HepG2 (cell line): ENCODE measurements around the gene KIAA1217.

ENCODE experiments used
- AFF4 ChIP-seq: sonication (generic); formaldehyde crosslinking; IDR thresholded peaks from 2 replicates; pipeline ENCODE4 v1.4.0; 2020; ENCODE audit warnings: missing genetic modification reagents
- MAX ChIP-seq: IDR thresholded peaks from 2 replicates; pipeline ENCODE4 v1.6.1; 2012; ENCODE audit warnings: inconsistent platforms
- NCOA2 ChIP-seq: sonication (generic); formaldehyde crosslinking; IDR thresholded peaks from 2 replicates; pipeline ENCODE4 v1.8.0; 2022; ENCODE audit warnings: inconsistent platforms
- POLR2A ChIP-seq, 2 experiments: IDR thresholded peaks; 2 replicates each; pipeline ENCODE4 v1.6.1; 2011; ENCODE audit warnings: low read depth in 2 of 2, low read length in 2 of 2, mild to moderate bottlenecking in 1 of 2, moderate library complexity in 1 of 2; ENCODE audit not compliant: insufficient read depth in 1 of 2
- POLR2AphosphoS5 ChIP-seq: IDR thresholded peaks from 2 replicates; pipeline ENCODE4 v1.6.1; 2012; ENCODE audit warnings: low read depth, low read length
- SMARCE1 ChIP-seq: fragments of 450-650 bp; IDR thresholded peaks from 2 replicates; pipeline ENCODE4 v1.6.1; 2017; ENCODE audit warnings: borderline replicate concordance
- TFAP4 ChIP-seq: sonication (generic); IDR thresholded peaks from 2 replicates; pipeline ENCODE4 v1.6.1; 2016; ENCODE audit warnings: low read depth, borderline replicate concordance
- YY1 ChIP-seq: IDR thresholded peaks from 2 replicates; pipeline ENCODE4 v1.6.1; 2011; ENCODE audit warnings: low read length, low read depth, moderate library complexity, mild to moderate bottlenecking; ENCODE audit not compliant: insufficient read depth, insufficient replicate concordance
- ZBTB44 ChIP-seq: sonication (generic); formaldehyde crosslinking; IDR thresholded peaks from 2 replicates; pipeline ENCODE4 v1.4.0; 2020; ENCODE audit warnings: missing genetic modification reagents
- ZNF207 ChIP-seq: fragments of 450-650 bp; IDR thresholded peaks from 2 replicates; pipeline ENCODE4 v1.6.1; 2016; ENCODE audit warnings: antibody characterized with exemption, borderline replicate concordance
- ZNF513 ChIP-seq: sonication (generic); formaldehyde crosslinking; conservative IDR thresholded peaks from 2 replicates; pipeline ENCODE4 v1.5.0; 2020; ENCODE audit warnings: missing genetic modification reagents
- ZNF775 ChIP-seq: sonication (generic); formaldehyde crosslinking; IDR thresholded peaks from 2 replicates; pipeline ENCODE4 v1.4.0; 2020; ENCODE audit warnings: missing genetic modification reagents, mild to moderate bottlenecking, moderate library complexity, borderline replicate concordance

- TF ChIP-seq YY1 = no peak
- TF ChIP-seq ZNF207 = no peak
- no peak for TF ChIP-seq AFF4 (CRISPR knock-in tag)
- TF ChIP-seq POLR2A (IDR thresholded peaks at IDR 0.05; ENCODE audit: insufficient read depth in 1 of 2, low read depth in 2 of 2, low read length in 2 of 2) = no peak
- no peak for TF ChIP-seq POLR2AphosphoS5
- no peak for TF ChIP-seq NCOA2
- TF ChIP-seq ZBTB44 (CRISPR knock-in tag) = no peak
- no peak for TF ChIP-seq MAX
- no peak for TF ChIP-seq TFAP4
- no peak for TF ChIP-seq ZNF775 (CRISPR knock-in tag)
- TF ChIP-seq ZNF513 (CRISPR knock-in tag) = no peak
- no peak for TF ChIP-seq SMARCE1
Observed at GRCh38 chr10:24172909-24173308, 36.0 kb upstream of the KIAA1217 start.
